HG03175 (cell line): Measurements from ENCODE around the gene POP7.

ENCODE experiments used
- ATAC-seq: cut with Tn5 transposase; IDR thresholded peaks from one replicate; pipeline ENCODE4 v1.9.1; 2021; ENCODE audit warnings: mild to moderate bottlenecking, moderate library complexity; ENCODE audit not compliant: unreplicated experiment

The POP7 gene

GRCh38 chr7:100678291-100678984 is 27.5 kb upstream of the POP7 start:
- no peak for ATAC-seq

- no peak for ATAC-seq
These were observed 26.6 kb upstream of the POP7 start for GRCh38 chr7:100679129-100679926.

- no peak for ATAC-seq
These were observed 25.9 kb upstream of the POP7 start for GRCh38 chr7:100679927-100680575.

- ATAC-seq = no peak
These were observed 25.2 kb upstream of the POP7 start for GRCh38 chr7:100680576-100681271.

GRCh38 chr7:100681491-100682227 is 24.3 kb upstream of the POP7 start:
- ATAC-seq = no peak

GRCh38 chr7:100682228-100682741 is 23.6 kb upstream of the POP7 start:
- ATAC-seq = no peak

- no peak for ATAC-seq
These were observed 22.8 kb upstream of the POP7 start for GRCh38 chr7:100682991-100683658.

- no peak for ATAC-seq
These were observed 22.0 kb upstream of the POP7 start for GRCh38 chr7:100683659-100684533.

- ATAC-seq = no peak
These were observed 21.3 kb upstream of the POP7 start for GRCh38 chr7:100684534-100685042.

- ATAC-seq = no peak
These were observed 20.8 kb upstream of the POP7 start for GRCh38 chr7:100685049-100685605.

- ATAC-seq = no peak
These were observed 20.2 kb upstream of the POP7 start for GRCh38 chr7:100685631-100686145.

- ATAC-seq = no peak
These were observed 19.6 kb upstream of the POP7 start for GRCh38 chr7:100686201-100686821.

- ATAC-seq = no peak
These were observed 19.1 kb upstream of the POP7 start for GRCh38 chr7:100686822-100687211.

- ATAC-seq = no peak
These were observed 18.7 kb upstream of the POP7 start for GRCh38 chr7:100687261-100687660.

GRCh38 chr7:100687751-100688300 is 18.1 kb upstream of the POP7 start:
- no peak for ATAC-seq

GRCh38 chr7:100688326-100688860 is 17.5 kb upstream of the POP7 start:
- no peak for ATAC-seq
